Keratinocyte (primary cell): ENCODE results near the gene TMEM45A.

ENCODE experiments used
- EZH2 ChIP-seq: IDR thresholded peaks from one replicate; pipeline ENCODE4 v1.6.1; 2012; ENCODE audit warnings: inconsistent platforms, mild to moderate bottlenecking, low read length, moderate library complexity
- TF ChIP-seq, protein P1 (sequence below), 3 experiments: IDR thresholded peaks in 1 of 3; conservative IDR thresholded peaks in 1 of 3; optimal IDR thresholded peaks in 1 of 3; 2 replicates in 2 of 3; 3 replicates in 1 of 3; pipeline versions ENCODE3 to v1.5.1; 2011; ENCODE audit warnings: low read length in 3 of 3, mild to moderate bottlenecking in 3 of 3, moderate library complexity in 2 of 3, control low read depth in 1 of 3, inconsistent platforms in 1 of 3; ENCODE audit not compliant: insufficient read depth in 2 of 3; ENCODE audit errors: extremely low read depth in 1 of 3

DNA sequence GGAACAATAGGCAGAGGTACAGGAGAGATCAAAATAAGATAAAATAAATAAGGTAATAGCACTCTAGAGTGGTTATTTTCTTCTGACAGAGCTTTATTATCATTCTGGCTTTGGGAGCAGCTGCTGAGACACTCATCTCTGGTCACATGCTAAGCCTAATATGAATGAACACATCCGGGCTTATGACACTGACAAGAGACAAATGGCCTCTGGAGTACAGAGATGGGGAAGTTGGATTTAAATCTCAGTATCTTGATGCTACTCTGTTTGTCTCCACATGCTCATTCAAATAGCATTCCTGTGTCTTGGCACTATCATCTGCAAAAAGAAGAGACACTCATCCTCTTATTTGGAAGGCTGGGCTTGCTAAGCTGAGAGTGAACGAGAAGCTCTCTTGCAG lies 55.6 kb downstream of the TMEM45A start:
- TF ChIP-seq, protein P1, sequence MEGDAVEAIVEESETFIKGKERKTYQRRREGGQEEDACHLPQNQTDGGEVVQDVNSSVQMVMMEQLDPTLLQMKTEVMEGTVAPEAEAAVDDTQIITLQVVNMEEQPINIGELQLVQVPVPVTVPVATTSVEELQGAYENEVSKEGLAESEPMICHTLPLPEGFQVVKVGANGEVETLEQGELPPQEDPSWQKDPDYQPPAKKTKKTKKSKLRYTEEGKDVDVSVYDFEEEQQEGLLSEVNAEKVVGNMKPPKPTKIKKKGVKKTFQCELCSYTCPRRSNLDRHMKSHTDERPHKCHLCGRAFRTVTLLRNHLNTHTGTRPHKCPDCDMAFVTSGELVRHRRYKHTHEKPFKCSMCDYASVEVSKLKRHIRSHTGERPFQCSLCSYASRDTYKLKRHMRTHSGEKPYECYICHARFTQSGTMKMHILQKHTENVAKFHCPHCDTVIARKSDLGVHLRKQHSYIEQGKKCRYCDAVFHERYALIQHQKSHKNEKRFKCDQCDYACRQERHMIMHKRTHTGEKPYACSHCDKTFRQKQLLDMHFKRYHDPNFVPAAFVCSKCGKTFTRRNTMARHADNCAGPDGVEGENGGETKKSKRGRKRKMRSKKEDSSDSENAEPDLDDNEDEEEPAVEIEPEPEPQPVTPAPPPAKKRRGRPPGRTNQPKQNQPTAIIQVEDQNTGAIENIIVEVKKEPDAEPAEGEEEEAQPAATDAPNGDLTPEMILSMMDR (optimal IDR thresholded peaks at IDR 0.05 in 1 of 3, IDR thresholded peaks at IDR 0.05 in 1 of 3, conservative IDR thresholded peaks at IDR 0.05 in 1 of 3; ENCODE audit: extremely low read depth in 1 of 3, insufficient read depth in 2 of 3, low read length in 3 of 3), result no peak
- TF ChIP-seq EZH2, result no peak
